PC-9 (cell line): ENCODE measurements around the gene EFNA3. TPM values are rescaled to one million over a fixed set of nuclear protein-coding genes. Genes with fewer than 3 reads are reported as not detected.

Experiments
- BruUV-seq: library from RNA; stranded (reverse); fragments of 400-500 nt; replicated peaks from 2 replicates; lab custom pipeline; 2021; lab: Mats Ljungman, UMichigan
- CTCF ChIA-PET: fragments of 300-600 bp; sonication (Branson Sonifier 250); formaldehyde crosslinking; loops from one replicate; lab custom pipeline; 2022; ENCODE audit warnings: antibody characterized with exemption; lab: Charles Lee
- POLR2A ChIA-PET: fragments of 300-600 bp; sonication (Branson Sonifier 250); formaldehyde crosslinking; loops from one replicate; lab custom pipeline; 2022; ENCODE audit warnings: antibody characterized with exemption; ENCODE audit not compliant: unreplicated experiment; lab: Charles Lee
- DNase-seq, 2 experiments: peaks; one replicate each; pipeline versions ENCODE4 v3.0.0 to v3.0.0-alpha.2; 2015 to 2022; ENCODE audit warnings: mixed read lengths in 1 of 2
- H2AFZ ChIP-seq: fragments of 200-600 bp; sonication (generic); 2 replicates; pipeline ENCODE4 v1.8.1; 2017; ENCODE audit warnings: antibody characterized with exemption
- H3F3A ChIP-seq: fragments of 200-600 bp; sonication (generic); 2 replicates; pipeline ENCODE4 v1.8.1; 2017; ENCODE audit warnings: antibody characterized with exemption, mild to moderate bottlenecking, low read depth; ENCODE audit not compliant: insufficient read depth
- H3K27ac ChIP-seq: fragments of 200-600 bp; sonication (generic); 2 replicates; pipeline ENCODE4 v1.6.1; 2016; ENCODE audit warnings: mixed run types
- H3K27me3 ChIP-seq: fragments of 200-600 bp; sonication (generic); 2 replicates; pipeline ENCODE4 v1.6.1; 2016; ENCODE audit warnings: low read depth, mixed run types; ENCODE audit not compliant: insufficient read depth
- H3K36me3 ChIP-seq: fragments of 200-600 bp; sonication (generic); 2 replicates; pipeline ENCODE4 v1.6.1; 2016; ENCODE audit warnings: low read depth, mixed run types
- H3K4me1 ChIP-seq: fragments of 200-600 bp; sonication (generic); replicated peaks from 2 replicates; pipeline ENCODE4 v1.6.1; 2016; ENCODE audit warnings: mixed run types; ENCODE audit not compliant: insufficient read depth
- H3K4me2 ChIP-seq: fragments of 200-600 bp; sonication (generic); 2 replicates; pipeline ENCODE4 v1.6.1; 2017; ENCODE audit warnings: mixed run types
- H3K4me3 ChIP-seq: fragments of 200-600 bp; sonication (generic); 2 replicates; pipeline ENCODE4 v1.6.1; 2016; ENCODE audit warnings: mixed run types
- H3K79me2 ChIP-seq: fragments of 200-600 bp; sonication (generic); 2 replicates; pipeline ENCODE4 v1.6.1; 2017; ENCODE audit warnings: low read depth, mixed run types
- H3K9me2 ChIP-seq: fragments of 200-600 bp; sonication (generic); 2 replicates; pipeline ENCODE4 v1.8.1; 2017; ENCODE audit warnings: mild to moderate bottlenecking; ENCODE audit not compliant: insufficient read depth
- H3K9me3 ChIP-seq: fragments of 200-600 bp; sonication (generic); 2 replicates; pipeline ENCODE4 v1.8.1; 2016; ENCODE audit warnings: low read depth; ENCODE audit not compliant: insufficient read depth
- H4K20me1 ChIP-seq: fragments of 200-600 bp; sonication (generic); 2 replicates; pipeline ENCODE4 v1.8.1; 2017; ENCODE audit not compliant: insufficient read depth
- CTCF ChIP-seq: fragments of 200-600 bp; sonication (generic); conservative IDR thresholded peaks from 2 replicates; pipeline ENCODE4 v1.6.1; 2017; ENCODE audit warnings: mixed run types, antibody characterized with exemption, mild to moderate bottlenecking, moderate library complexity
- EZH2 ChIP-seq: fragments of 200-600 bp; sonication (generic); IDR thresholded peaks from 2 replicates; pipeline ENCODE4 v1.8.0; 2017; ENCODE audit warnings: antibody characterized with exemption, low read depth
- intact Hi-C: fragments of 100-400 bp; cut with micrococcal nuclease; formaldehyde crosslinking; loops from one replicate; pipeline ENCODE4 v1.10.0; 2022; ENCODE audit not compliant: unreplicated experiment
- total RNA-seq: library from RNA; stranded (reverse); gene quantifications from 2 replicates; pipeline ENCODE4 v1.2.3, GENCODE V29; 2021

EFNA3 gene
- total RNA-seq, 1 experiment from 2014 or later: 6.7 TPM

- 0 out of 2 replicates have a peak, but pooled peaks cover 3% of the 10 kb centered on the region for H3F3A ChIP-seq
- no peaks in the 10 kb centered on the region for H3K79me2 ChIP-seq
- no peak overlapping the region for H3K4me2 ChIP-seq
- ChIA-PET POLR2A (no interaction called here), CTCF (no interaction called here)
- no peaks in the 10 kb centered on the region; the same call in 1 of the 2 replicates for H4K20me1 ChIP-seq
- no peaks in the 10 kb centered on the region for H3K9me3 ChIP-seq
- TF ChIP-seq CTCF (no peak), EZH2 (no peak)
- H3K36me3 ChIP-seq: no peaks in the 10 kb centered on the region
- intact Hi-C loops: no loop called here
- no peak overlapping the region for H3K4me3 ChIP-seq
- H3K4me1 ChIP-seq: no peaks in the 10 kb centered on the region
- H3K9me2 ChIP-seq: no peaks in the 10 kb centered on the region
- H3K27ac ChIP-seq: no peak overlapping the region
- H3K27me3 ChIP-seq: no peaks in the 10 kb centered on the region
- H2AFZ ChIP-seq: no peak overlapping the region
- no TSS peak for BruUV-seq
- DNase-seq: no peak
Measured at GRCh38 chr1:155110381-155110780, 31.7 kb downstream of the EFNA3 start.

GRCh38 chr1:155110826-155111225 is 32.2 kb downstream of the EFNA3 start:
- intact Hi-C loops: no loop called here
- ChIA-PET POLR2A (no interaction called here), CTCF (no interaction called here)
- H3K9me3 ChIP-seq: no peaks in the 10 kb centered on the region
- no peaks in the 10 kb centered on the region for H3K9me2 ChIP-seq
- no TSS peak for BruUV-seq
- no peak overlapping the region for H3K4me2 ChIP-seq
- no peaks in the 10 kb centered on the region for H3F3A ChIP-seq
- H4K20me1 ChIP-seq: no peaks in the 10 kb centered on the region; the same call in 1 of the 2 replicates
- no peaks in the 10 kb centered on the region for H3K36me3 ChIP-seq
- no peaks in the 10 kb centered on the region for H3K79me2 ChIP-seq
- no peak overlapping the region for H3K4me3 ChIP-seq
- TF ChIP-seq EZH2: no peak
- TF ChIP-seq CTCF: no peak
- H3K4me1 ChIP-seq: no peaks in the 10 kb centered on the region
- DNase-seq: no peak
- H3K27me3 ChIP-seq: no peaks in the 10 kb centered on the region
- no peak overlapping the region for H3K27ac ChIP-seq
- no peak overlapping the region for H2AFZ ChIP-seq

DNA sequence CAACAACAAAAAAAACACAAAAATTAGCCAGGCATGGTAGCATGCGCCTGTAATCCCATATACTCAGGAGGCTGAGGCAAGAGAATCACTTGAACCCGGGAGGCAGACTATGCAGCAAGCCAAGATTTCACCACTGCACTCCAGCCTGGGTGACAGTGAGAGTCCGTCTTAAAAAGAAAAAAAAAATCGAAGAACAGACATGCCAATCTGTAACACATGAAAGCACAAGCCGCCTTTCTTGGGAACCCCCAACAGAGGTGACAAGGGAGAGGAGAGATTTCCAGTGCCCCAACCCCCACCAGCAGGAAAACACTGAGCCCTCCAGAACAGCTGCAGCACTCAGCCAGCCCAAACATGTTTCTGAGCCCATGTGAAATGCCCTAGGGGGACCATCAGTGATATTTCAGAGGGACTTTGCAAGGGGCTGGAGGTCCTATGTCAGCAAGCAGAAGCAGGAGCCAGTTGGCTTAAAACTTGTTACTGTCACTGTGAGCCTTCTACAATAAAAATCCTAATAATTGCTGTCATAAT is 34.9 kb downstream of the EFNA3 start:
- no peaks in the 10 kb centered on the region for H3K36me3 ChIP-seq
- H3K27me3 ChIP-seq: no peaks in the 10 kb centered on the region
- no peak overlapping the region for H2AFZ ChIP-seq
- no peak for DNase-seq
- no peak overlapping the region for H3K4me3 ChIP-seq
- no peaks in the 10 kb centered on the region for H3K9me3 ChIP-seq
- BruUV-seq: no TSS peak
- H3K79me2 ChIP-seq: no peaks in the 10 kb centered on the region
- H3K4me2 ChIP-seq: no peak overlapping the region
- H4K20me1 ChIP-seq: no peaks in the 10 kb centered on the region
- no peaks in the 10 kb centered on the region for H3K4me1 ChIP-seq
- H3K9me2 ChIP-seq: no peaks in the 10 kb centered on the region
- POLR2A ChIA-PET: no interaction called here
- TF ChIP-seq EZH2: no peak
- no peak for TF ChIP-seq CTCF
- intact Hi-C loops: no loop called here
- no peaks in the 10 kb centered on the region for H3F3A ChIP-seq
- no peak overlapping the region for H3K27ac ChIP-seq
- CTCF ChIA-PET: no interaction called here
